K562 (cell line): Measurements from ENCODE around the gene FGF22. TPM values are rescaled to one million over a fixed set of nuclear protein-coding genes. Genes with fewer than 3 reads are reported as not detected.
A peak's percentile ranks its signal among the peaks of the same experiment; 100 is the strongest.

ENCODE experiments used
- DIDO1 ChIP-seq: fragments of 450-650 bp; IDR thresholded peaks from 2 replicates; pipeline ENCODE4 v1.6.1; 2016; ENCODE audit warnings: low read depth, missing biosample characterization, missing genetic modification characterization
- E2F6 ChIP-seq, 2 experiments: IDR thresholded peaks; 2 replicates each; pipeline ENCODE4 v1.6.1; 2011; ENCODE audit warnings: borderline replicate concordance in 1 of 2, control low read depth in 1 of 2, low read depth in 1 of 2, low read length in 1 of 2, mild to moderate bottlenecking in 1 of 2, mixed read lengths in 1 of 2, moderate library complexity in 1 of 2; ENCODE audit not compliant: insufficient read depth in 1 of 2, insufficient read length in 1 of 2, poor library complexity in 1 of 2, severe bottlenecking in 1 of 2; ENCODE audit errors: extremely low read depth in 1 of 2
- EGR1 ChIP-seq: fragments of 450-650 bp; conservative IDR thresholded peaks from 2 replicates; pipeline ENCODE4 v1.6.1; 2017; ENCODE audit warnings: mild to moderate bottlenecking
- ETS1 ChIP-seq: conservative IDR thresholded peaks from 2 replicates; pipeline ENCODE4 v1.6.1; 2011; ENCODE audit warnings: low read depth, mild to moderate bottlenecking, low read length; ENCODE audit not compliant: control insufficient read depth
- FOXM1 ChIP-seq, 2 experiments: fragments of 450-650 bp in 1 of 2; sonication (generic) in 1 of 2; formaldehyde crosslinking in 1 of 2; IDR thresholded peaks; 2 replicates each; pipeline versions ENCODE4 v1.6.1 to v1.9.0; 2017 to 2022; ENCODE audit warnings: low read depth in 2 of 2, mild to moderate bottlenecking in 2 of 2, missing genetic modification reagents in 1 of 2, moderate library complexity in 1 of 2
- HLTF ChIP-seq: fragments of 450-650 bp; IDR thresholded peaks from 2 replicates; pipeline ENCODE4 v1.6.1; 2016
- ILF3 ChIP-seq: fragments of 450-650 bp; IDR thresholded peaks from 2 replicates; pipeline ENCODE4 v1.6.1; 2018; ENCODE audit warnings: antibody characterized with exemption, mild to moderate bottlenecking, moderate library complexity, borderline replicate concordance
- NEUROD1 ChIP-seq: fragments of 150-350 bp; IDR thresholded peaks from 2 replicates; pipeline ENCODE4 v1.6.1; 2014; ENCODE audit warnings: borderline replicate concordance, low read length, low read depth; ENCODE audit not compliant: partially characterized antibody
- NFYB ChIP-seq: IDR thresholded peaks from 2 replicates; pipeline ENCODE4 v1.6.1; 2011; ENCODE audit warnings: mild to moderate bottlenecking, moderate library complexity; ENCODE audit not compliant: insufficient read length; ENCODE audit errors: extremely low read depth
- PTRF ChIP-seq: fragments of 450-650 bp; IDR thresholded peaks from 2 replicates; pipeline ENCODE4 v1.6.1; 2016; ENCODE audit warnings: mild to moderate bottlenecking, missing genetic modification characterization, missing compliant biosample characterization
- RB1 ChIP-seq: fragments of 450-650 bp; IDR thresholded peaks from 2 replicates; pipeline ENCODE4 v1.6.1; 2017; ENCODE audit warnings: low read depth, mild to moderate bottlenecking
- SREBF1 ChIP-seq: fragments of 150-350 bp; IDR thresholded peaks from 2 replicates; pipeline ENCODE4 v1.6.1; 2014; ENCODE audit warnings: antibody characterized with exemption, low read depth, low read length, borderline replicate concordance
- TOE1 ChIP-seq, 2 experiments: fragments of 450-650 bp in 1 of 2; sonication (generic) in 1 of 2; formaldehyde crosslinking in 1 of 2; IDR thresholded peaks; 2 replicates each; pipeline versions ENCODE4 v1.7.1 to v1.8.0; 2016 to 2022; ENCODE audit warnings: borderline replicate concordance in 2 of 2, mild to moderate bottlenecking in 2 of 2, antibody characterized with exemption in 1 of 2, inconsistent platforms in 1 of 2, low read depth in 1 of 2, missing genetic modification reagents in 1 of 2, moderate library complexity in 1 of 2
- TRIM28 ChIP-seq: fragments of 450-650 bp; IDR thresholded peaks from 2 replicates; pipeline ENCODE4 v1.6.1; 2017
- ZNF232 ChIP-seq: sonication (generic); formaldehyde crosslinking; IDR thresholded peaks from 2 replicates; pipeline ENCODE4 v1.8.0; 2022; ENCODE audit warnings: mild to moderate bottlenecking, missing genetic modification reagents
- ZNF253 ChIP-seq: fragments of 250-450 bp; sonication (Bioruptor Pico); conservative IDR thresholded peaks from 2 replicates; pipeline ENCODE4 v1.6.1; 2021; ENCODE audit warnings: mild to moderate bottlenecking
- ZNF551 ChIP-seq: fragments of 250-450 bp; sonication (Bioruptor Pico); IDR thresholded peaks from 2 replicates; pipeline ENCODE4 v1.5.0; 2021; ENCODE audit warnings: mild to moderate bottlenecking, moderate library complexity
- ZNF668 ChIP-seq: fragments of 250-450 bp; sonication (Bioruptor Pico); IDR thresholded peaks from 2 replicates; pipeline ENCODE4 v1.8.0; 2022; ENCODE audit warnings: mild to moderate bottlenecking, inconsistent platforms
- ZNF766 ChIP-seq: fragments of 200-800 bp; sonication (Bioruptor generic); conservative IDR thresholded peaks from 2 replicates; pipeline ENCODE4 v1.6.1; 2016; ENCODE audit warnings: missing genetic modification characterization, missing compliant biosample characterization
- polyA plus RNA-seq, 8 experiments: library from polyadenylated mRNA; depleted of rRNA in 4 of 8; stranded (reverse) in 5 of 8; unstranded in 3 of 8; fragments of >200 nt; fragmentation: Nextera tagmentation in 2 of 8; fragmentation: Illumina TruSeq in 1 of 8; extraction: Ambion mirVana in 2 of 8; extraction: Trizol in 1 of 8; gene quantifications; 2 replicates each; pipeline versions ENCODE4 v1.2.1 to v1.2.3, GENCODE V29; 2011 to 2014; ENCODE audit warnings: inconsistent platforms in 1 of 8, missing spikeins in 1 of 8
- total RNA-seq, 7 experiments: library from RNA; depleted of rRNA in 6 of 7; stranded (reverse); fragments of >200 nt in 6 of 7; fragmentation: Illumina TruSeq in 2 of 7; extraction: Trizol in 2 of 7; gene quantifications; 2 replicates each; pipeline versions ENCODE4 v1.2.1 to v1.2.3, GENCODE V29; 2011 to 2021; ENCODE audit warnings: low replicate concordance in 1 of 7
- TF ChIP-seq, protein P1 (sequence below): sonication (generic); formaldehyde crosslinking; IDR thresholded peaks from 2 replicates; pipeline ENCODE4 v1.8.1; 2022; ENCODE audit warnings: missing genetic modification reagents
- TF ChIP-seq, protein P2 (sequence below): fragments of 450-650 bp; IDR thresholded peaks from 2 replicates; pipeline ENCODE4 v1.6.1; 2016

FGF22 gene
- total and polyA plus RNA-seq, 9 of the 15 experiments (the other 6 are each of a cell fraction or from before 2014, with no cell fraction given) = 0.14 to 2.2 (median 0.86) TPM; not detected in 4

- TF ChIP-seq E2F6 (IDR thresholded peaks at IDR 0.05; ENCODE audit: borderline replicate concordance in 1 of 2, extremely low read depth in 1 of 2, insufficient read depth in 1 of 2, insufficient read length in 1 of 2, low read depth in 1 of 2, low read length in 1 of 2, poor library complexity in 1 of 2, severe bottlenecking in 1 of 2) (peak; percentile 41 to 79), ETS1 (peak; percentile 35; the same call in 1 of the 2 replicates), PTRF (tag) (no peak), ILF3 (no peak), SREBF1 (no peak), ZNF253 (CRISPR knock-in tag) (no peak), ZNF766 (CRISPR knock-in tag) (no peak), TOE1 (IDR thresholded peaks at IDR 0.05; ENCODE audit: borderline replicate concordance) (0 out of 2 replicates have a peak, but pooled peaks have one; percentile 37), TOE1 (CRISPR knock-in tag; IDR thresholded peaks at IDR 0.05; ENCODE audit: borderline replicate concordance, low read depth) (no peak), ZNF551 (no peak), EGR1 (peak; percentile 97), TRIM28 (no peak), NEUROD1 (no peak), ZNF668 (CRISPR knock-in tag) (no peak), ZNF232 (CRISPR knock-in tag) (no peak), DIDO1 (tag) (no peak), NFYB (peak; percentile 66), FOXM1 (IDR thresholded peaks at IDR 0.05; ENCODE audit: low read depth) (no peak), FOXM1 (CRISPR knock-in tag; IDR thresholded peaks at IDR 0.05; ENCODE audit: low read depth) (no peak), RB1 (peak; percentile 51), HLTF (no peak)
- TF ChIP-seq, protein P1, sequence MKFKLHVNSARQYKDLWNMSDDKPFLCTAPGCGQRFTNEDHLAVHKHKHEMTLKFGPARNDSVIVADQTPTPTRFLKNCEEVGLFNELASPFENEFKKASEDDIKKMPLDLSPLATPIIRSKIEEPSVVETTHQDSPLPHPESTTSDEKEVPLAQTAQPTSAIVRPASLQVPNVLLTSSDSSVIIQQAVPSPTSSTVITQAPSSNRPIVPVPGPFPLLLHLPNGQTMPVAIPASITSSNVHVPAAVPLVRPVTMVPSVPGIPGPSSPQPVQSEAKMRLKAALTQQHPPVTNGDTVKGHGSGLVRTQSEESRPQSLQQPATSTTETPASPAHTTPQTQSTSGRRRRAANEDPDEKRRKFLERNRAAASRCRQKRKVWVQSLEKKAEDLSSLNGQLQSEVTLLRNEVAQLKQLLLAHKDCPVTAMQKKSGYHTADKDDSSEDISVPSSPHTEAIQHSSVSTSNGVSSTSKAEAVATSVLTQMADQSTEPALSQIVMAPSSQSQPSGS (CRISPR knock-in tag) = no peak
- TF ChIP-seq, protein P2, sequence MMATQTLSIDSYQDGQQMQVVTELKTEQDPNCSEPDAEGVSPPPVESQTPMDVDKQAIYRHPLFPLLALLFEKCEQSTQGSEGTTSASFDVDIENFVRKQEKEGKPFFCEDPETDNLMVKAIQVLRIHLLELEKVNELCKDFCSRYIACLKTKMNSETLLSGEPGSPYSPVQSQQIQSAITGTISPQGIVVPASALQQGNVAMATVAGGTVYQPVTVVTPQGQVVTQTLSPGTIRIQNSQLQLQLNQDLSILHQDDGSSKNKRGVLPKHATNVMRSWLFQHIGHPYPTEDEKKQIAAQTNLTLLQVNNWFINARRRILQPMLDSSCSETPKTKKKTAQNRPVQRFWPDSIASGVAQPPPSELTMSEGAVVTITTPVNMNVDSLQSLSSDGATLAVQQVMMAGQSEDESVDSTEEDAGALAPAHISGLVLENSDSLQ = 0 out of 2 replicates have a peak, but pooled peaks have one; percentile 16
Observed at GRCh38 chr19:639253-640160, at the start of gene FGF22 (continued).
